Measurements from ENCODE around the gene ASTN1.

ASTN1 gene

GRCh38 chr1:176884286-176884685 lies 280.2 kb downstream of the ASTN1 start:
- Mint-ChIP-seq H3K9me3 (no peaks in the 10 kb centered on the region), H3K36me3 (ENCODE audit: low read depth) (peaks cover 6% of the 10 kb centered on the region), H3K27ac (no peak overlapping the region), H3K27me3 (ENCODE audit: low read depth, poor library complexity) (peaks cover 10% of the 10 kb centered on the region), H3K4me1 (no peaks in the 10 kb centered on the region), H3K4me3 (no peak overlapping the region)
- no peak for DNase-seq
- TF ChIP-seq CTCF (IDR thresholded peaks at IDR 0.05): no peak

GRCh38 chr1:176880955-176881595 lies 283.4 kb downstream of the ASTN1 start:
- no peak overlapping the region for H3K4me3 Mint-ChIP-seq
- no peaks in the 10 kb centered on the region for H3K9me3 Mint-ChIP-seq
- H3K27ac Mint-ChIP-seq: no peak overlapping the region
- DNase-seq: peak; percentile 90
- TF ChIP-seq CTCF (IDR thresholded peaks at IDR 0.05): peak; percentile 88
- H3K36me3 Mint-ChIP-seq (ENCODE audit: low read depth): no peaks in the 10 kb centered on the region
- H3K27me3 Mint-ChIP-seq (ENCODE audit: low read depth, poor library complexity): peaks cover 9% of the 10 kb centered on the region
- H3K4me1 Mint-ChIP-seq: no peaks in the 10 kb centered on the region

- H3K9me3 Mint-ChIP-seq: no peaks in the 10 kb centered on the region
- H3K4me3 Mint-ChIP-seq: no peak overlapping the region
- H3K36me3 Mint-ChIP-seq (ENCODE audit: low read depth): no peaks in the 10 kb centered on the region
- no peak for TF ChIP-seq CTCF (IDR thresholded peaks at IDR 0.05)
- H3K4me1 Mint-ChIP-seq: no peaks in the 10 kb centered on the region
- H3K27me3 Mint-ChIP-seq (ENCODE audit: low read depth, poor library complexity): peaks cover 6% of the 10 kb centered on the region
- H3K27ac Mint-ChIP-seq: no peak overlapping the region
- no peak for DNase-seq
Observed at GRCh38 chr1:176879784-176880620, 284.5 kb downstream of the ASTN1 start.

- Mint-ChIP-seq H3K27me3 (ENCODE audit: low read depth, poor library complexity) (peaks cover 6% of the 10 kb centered on the region), H3K27ac (no peak overlapping the region), H3K4me1 (no peaks in the 10 kb centered on the region), H3K36me3 (ENCODE audit: low read depth) (no peaks in the 10 kb centered on the region), H3K9me3 (no peaks in the 10 kb centered on the region), H3K4me3 (no peak overlapping the region)
- TF ChIP-seq CTCF (IDR thresholded peaks at IDR 0.05): peak; percentile 27
- DNase-seq: no peak
Observed at GRCh38 chr1:176878750-176879536, 285.6 kb downstream of the ASTN1 start.

GRCh38 chr1:176877557-176877956 lies 287.0 kb downstream of the ASTN1 start:
- no peak for DNase-seq
- Mint-ChIP-seq H3K4me1 (no peaks in the 10 kb centered on the region), H3K27me3 (ENCODE audit: low read depth, poor library complexity) (peaks cover 6% of the 10 kb centered on the region), H3K9me3 (no peaks in the 10 kb centered on the region), H3K27ac (no peak overlapping the region), H3K36me3 (ENCODE audit: low read depth) (no peaks in the 10 kb centered on the region), H3K4me3 (no peak overlapping the region)
- TF ChIP-seq CTCF (IDR thresholded peaks at IDR 0.05): no peak

Measured in nephron progenitor cell (in vitro differentiated cells).